CD4-positive, alpha-beta T cell (primary cell): ENCODE data around the gene PIGM. TPM values are rescaled to one million over a fixed set of nuclear protein-coding genes. Genes with fewer than 3 reads are reported as not detected.

Experiments used
- ATAC-seq: fragments of 200-7000 bp; cut with Tn5 transposase; one replicate; pipeline ENCODE4 v1.10.0; 2022; ENCODE audit warnings: mild to moderate bottlenecking; ENCODE audit not compliant: poor library complexity
- CTCF ChIA-PET: fragments of 350-600 bp; sonication (Branson Sonifier 250); formaldehyde crosslinking; loops from one replicate; lab custom pipeline; 2021; ENCODE audit warnings: antibody characterized with exemption, inconsistent platforms; lab: Charles Lee
- POLR2A ChIA-PET: fragments of 350-600 bp; sonication (Branson Sonifier 250); formaldehyde crosslinking; loops from one replicate; lab custom pipeline; 2021; ENCODE audit warnings: antibody characterized with exemption, inconsistent platforms; lab: Charles Lee
- DNase-seq, 14 experiments: peaks; one replicate each; pipeline ENCODE4 v3.0.0-alpha.2; 2013 to 2020; ENCODE audit warnings: mixed read lengths in 2 of 14
- H3K27ac ChIP-seq, 2 donors: one replicate each; pipeline versions ENCODE4 v1.5.1 to v1.7.0; 2013; ENCODE audit warnings: low read length in 2 of 2, low read depth in 1 of 2, mild to moderate bottlenecking in 1 of 2
- H3K27me3 ChIP-seq, 2 experiments: 1 replicate in 1 of 2; 2 replicates in 1 of 2; pipeline versions ENCODE4 v1.6.1 to v1.7.0; 2013; ENCODE audit warnings: low read length in 2 of 2, control low read depth in 1 of 2, mild to moderate bottlenecking in 1 of 2, moderate library complexity in 1 of 2; ENCODE audit not compliant: insufficient read depth in 2 of 2, control insufficient read depth in 1 of 2
- H3K36me3 ChIP-seq: one replicate; pipeline ENCODE4 v1.6.1; 2013; ENCODE audit warnings: low read length, control low read depth; ENCODE audit not compliant: insufficient read depth
- H3K4me1 ChIP-seq: one replicate; pipeline ENCODE4 v1.6.1; 2013; ENCODE audit warnings: low read length, control low read depth; ENCODE audit not compliant: insufficient read depth
- H3K4me3 ChIP-seq: one replicate; pipeline ENCODE4 v1.5.1; 2013; ENCODE audit warnings: mild to moderate bottlenecking, low read length, moderate library complexity
- H3K9me3 ChIP-seq, 2 experiments: 1 replicate in 1 of 2; 2 replicates in 1 of 2; pipeline versions ENCODE4 v1.6.1 to v1.7.0; 2013; ENCODE audit warnings: low read length in 2 of 2, mild to moderate bottlenecking in 2 of 2, control low read depth in 1 of 2, moderate library complexity in 1 of 2; ENCODE audit not compliant: control insufficient read depth in 1 of 2, insufficient read depth in 1 of 2
- H3K27ac Mint-ChIP-seq: one replicate; pipeline ENCODE4 v1.8.0; 2020; ENCODE audit warnings: mixed read lengths
- H3K27me3 Mint-ChIP-seq: one replicate; pipeline ENCODE4 v1.8.0; 2021; ENCODE audit warnings: mixed read lengths
- H3K36me3 Mint-ChIP-seq: one replicate; pipeline ENCODE4 v1.8.0; 2021; ENCODE audit warnings: low read depth, mixed read lengths
- H3K4me1 Mint-ChIP-seq: one replicate; pipeline ENCODE4 v1.8.0; 2021; ENCODE audit warnings: low read depth, mixed read lengths
- H3K4me3 Mint-ChIP-seq: one replicate; pipeline ENCODE4 v1.8.0; 2020; ENCODE audit warnings: mild to moderate bottlenecking, mixed read lengths
- H3K9me3 Mint-ChIP-seq: one replicate; pipeline ENCODE4 v1.8.0; 2020; ENCODE audit warnings: mixed read lengths
- intact Hi-C, 2 experiments: fragments of 100-400 bp; cut with DNase I in 1 of 2; cut with micrococcal nuclease in 1 of 2; formaldehyde crosslinking; loops; one replicate each; pipeline versions ENCODE4 v1.15.1 to v1.9.0; 2023 to 2025; cut with DNase I, micrococcal nuclease
- total RNA-seq, 174 experiments: library from RNA in 2 of 174; stranded (reverse) in 2 of 174; gene quantifications; one replicate each; pipeline ENCODE4 v1.2.3 and lab custom pipeline; 2021 to 2026
- TF ChIP-seq, protein P1 (sequence below): fragments of 200-600 bp; IDR thresholded peaks from one replicate; pipeline ENCODE4 v1.8.0; 2022; ENCODE audit warnings: antibody characterized with exemption, mild to moderate bottlenecking

The PIGM gene
- total RNA-seq, 2 experiments from 2014 or later, result 2.1 to 2.2 TPM

DNA sequence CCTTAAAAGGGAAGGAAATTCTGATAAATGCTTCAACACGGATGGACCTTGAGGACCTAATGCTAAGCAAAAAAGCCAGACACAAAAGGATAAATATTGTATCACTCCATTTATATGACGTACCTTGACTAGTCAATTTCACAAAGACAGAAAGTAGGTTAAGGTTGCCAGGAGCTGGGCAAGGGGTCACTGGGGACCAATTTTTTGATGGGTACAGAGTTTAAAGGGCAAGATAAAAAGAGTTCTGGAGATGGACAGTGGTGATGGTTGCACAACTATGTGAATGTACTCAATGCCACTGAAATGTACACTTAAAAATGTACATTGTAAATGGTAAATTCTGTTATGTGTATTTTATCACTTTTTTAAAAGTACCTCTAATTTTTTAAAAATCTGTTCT, 45.7 kb downstream of the PIGM start:
- DNase-seq, result no peak
- TF ChIP-seq, protein P1, sequence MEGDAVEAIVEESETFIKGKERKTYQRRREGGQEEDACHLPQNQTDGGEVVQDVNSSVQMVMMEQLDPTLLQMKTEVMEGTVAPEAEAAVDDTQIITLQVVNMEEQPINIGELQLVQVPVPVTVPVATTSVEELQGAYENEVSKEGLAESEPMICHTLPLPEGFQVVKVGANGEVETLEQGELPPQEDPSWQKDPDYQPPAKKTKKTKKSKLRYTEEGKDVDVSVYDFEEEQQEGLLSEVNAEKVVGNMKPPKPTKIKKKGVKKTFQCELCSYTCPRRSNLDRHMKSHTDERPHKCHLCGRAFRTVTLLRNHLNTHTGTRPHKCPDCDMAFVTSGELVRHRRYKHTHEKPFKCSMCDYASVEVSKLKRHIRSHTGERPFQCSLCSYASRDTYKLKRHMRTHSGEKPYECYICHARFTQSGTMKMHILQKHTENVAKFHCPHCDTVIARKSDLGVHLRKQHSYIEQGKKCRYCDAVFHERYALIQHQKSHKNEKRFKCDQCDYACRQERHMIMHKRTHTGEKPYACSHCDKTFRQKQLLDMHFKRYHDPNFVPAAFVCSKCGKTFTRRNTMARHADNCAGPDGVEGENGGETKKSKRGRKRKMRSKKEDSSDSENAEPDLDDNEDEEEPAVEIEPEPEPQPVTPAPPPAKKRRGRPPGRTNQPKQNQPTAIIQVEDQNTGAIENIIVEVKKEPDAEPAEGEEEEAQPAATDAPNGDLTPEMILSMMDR, result no peak
- H3K27me3 Mint-ChIP-seq, result peaks cover 39% of the 10 kb centered on the region
- Histone ChIP-seq H3K4me3 (no peak overlapping the region), H3K9me3 (no peaks in the 10 kb centered on the region), H3K4me1 (no peaks in the 10 kb centered on the region), H3K36me3 (no peaks in the 10 kb centered on the region), H3K27ac (no peak overlapping the region), H3K27me3 (peaks cover 0 to 2% of the 10 kb centered on the region in 2 experiments)
- no peak for ATAC-seq
- no peak overlapping the region for H3K27ac Mint-ChIP-seq
- intact Hi-C loops, result no loop called here
- H3K4me1 Mint-ChIP-seq, result peaks cover under 1% of the 10 kb centered on the region
- POLR2A ChIA-PET, result no interaction called here
- CTCF ChIA-PET, result no interaction called here
- H3K4me3 Mint-ChIP-seq, result no peak overlapping the region
- H3K36me3 Mint-ChIP-seq, result no peaks in the 10 kb centered on the region
- no peaks in the 10 kb centered on the region for H3K9me3 Mint-ChIP-seq

DNA sequence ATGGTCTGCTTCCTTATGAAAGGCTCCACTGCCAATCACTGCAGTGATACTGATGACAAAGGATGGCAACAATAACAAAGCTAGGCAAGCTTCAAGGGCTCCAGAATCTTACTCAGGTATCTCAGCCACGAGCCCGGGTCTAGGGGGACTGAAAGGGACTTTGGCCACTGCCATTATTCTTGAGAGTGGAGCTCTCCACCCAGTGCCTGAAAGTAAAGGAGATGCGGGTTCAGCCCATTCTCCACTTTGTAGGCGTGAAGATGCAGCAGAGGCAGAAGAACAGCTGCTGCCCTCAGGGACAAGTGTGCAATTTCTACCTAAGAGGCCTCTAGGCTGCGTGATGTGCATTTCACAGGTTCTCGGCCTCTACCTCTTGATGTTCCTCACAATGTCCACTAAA, 46.3 kb downstream of the PIGM start:
- Histone ChIP-seq H3K36me3 (no peaks in the 10 kb centered on the region), H3K9me3 (no peaks in the 10 kb centered on the region), H3K27ac (no peak overlapping the region), H3K4me3 (no peak overlapping the region), H3K4me1 (no peaks in the 10 kb centered on the region), H3K27me3 (peaks cover 0 to 2% of the 10 kb centered on the region in 2 experiments)
- Mint-ChIP-seq H3K36me3 (no peaks in the 10 kb centered on the region), H3K4me1 (no peaks in the 10 kb centered on the region), H3K4me3 (no peak overlapping the region), H3K27me3 (peaks cover 44% of the 10 kb centered on the region), H3K27ac (no peak overlapping the region), H3K9me3 (no peaks in the 10 kb centered on the region)
- ATAC-seq (no peak), DNase-seq (no peak)
- POLR2A ChIA-PET, result no interaction called here
- CTCF ChIA-PET, result no interaction called here
- TF ChIP-seq, protein P1, result no peak
- intact Hi-C loops, result no loop called here

DNA sequence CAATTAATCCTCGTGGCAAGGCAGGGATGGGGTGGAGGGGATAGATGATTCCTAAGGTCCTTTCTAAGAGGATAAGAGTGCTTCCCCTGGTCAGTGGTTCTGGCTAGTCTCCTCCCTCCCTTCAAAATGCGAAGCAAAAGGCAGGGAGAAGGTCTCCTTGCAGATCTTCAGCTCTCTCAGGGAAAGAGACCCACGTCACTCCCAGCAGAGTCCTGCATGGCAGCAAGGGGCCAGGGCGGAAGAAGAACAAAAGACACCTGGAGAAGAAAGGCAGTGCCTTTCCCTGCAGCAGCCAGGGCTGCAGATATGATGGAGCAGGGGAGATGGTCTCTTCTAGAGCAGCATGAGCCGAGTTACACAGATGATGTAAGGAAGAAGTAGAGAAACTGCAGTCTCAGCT, 48.1 kb downstream of the PIGM start:
- Histone ChIP-seq H3K4me1 (no peaks in the 10 kb centered on the region), H3K9me3 (no peaks in the 10 kb centered on the region), H3K27ac (no peak overlapping the region), H3K36me3 (no peaks in the 10 kb centered on the region), H3K27me3 (peaks cover 4 to 5% of the 10 kb centered on the region in 2 experiments), H3K4me3 (no peak overlapping the region)
- DNase-seq (no peak), ATAC-seq (no peak)
- ChIA-PET CTCF (no interaction called here), POLR2A (no interaction called here)
- Mint-ChIP-seq H3K36me3 (no peaks in the 10 kb centered on the region), H3K4me3 (no peak overlapping the region), H3K9me3 (no peaks in the 10 kb centered on the region), H3K4me1 (no peaks in the 10 kb centered on the region), H3K27me3 (peaks cover 51% of the 10 kb centered on the region), H3K27ac (no peak overlapping the region)
- intact Hi-C loops, result no loop called here
- TF ChIP-seq, protein P1, result no peak
